ENCODE results near the gene CERS1.
"Not testable (repeated sequence)": the region's sequence is repeated elsewhere in the genome, so short reads cannot be mapped to it uniquely, and the experiment has no call there.

CERS1 gene

DNA sequence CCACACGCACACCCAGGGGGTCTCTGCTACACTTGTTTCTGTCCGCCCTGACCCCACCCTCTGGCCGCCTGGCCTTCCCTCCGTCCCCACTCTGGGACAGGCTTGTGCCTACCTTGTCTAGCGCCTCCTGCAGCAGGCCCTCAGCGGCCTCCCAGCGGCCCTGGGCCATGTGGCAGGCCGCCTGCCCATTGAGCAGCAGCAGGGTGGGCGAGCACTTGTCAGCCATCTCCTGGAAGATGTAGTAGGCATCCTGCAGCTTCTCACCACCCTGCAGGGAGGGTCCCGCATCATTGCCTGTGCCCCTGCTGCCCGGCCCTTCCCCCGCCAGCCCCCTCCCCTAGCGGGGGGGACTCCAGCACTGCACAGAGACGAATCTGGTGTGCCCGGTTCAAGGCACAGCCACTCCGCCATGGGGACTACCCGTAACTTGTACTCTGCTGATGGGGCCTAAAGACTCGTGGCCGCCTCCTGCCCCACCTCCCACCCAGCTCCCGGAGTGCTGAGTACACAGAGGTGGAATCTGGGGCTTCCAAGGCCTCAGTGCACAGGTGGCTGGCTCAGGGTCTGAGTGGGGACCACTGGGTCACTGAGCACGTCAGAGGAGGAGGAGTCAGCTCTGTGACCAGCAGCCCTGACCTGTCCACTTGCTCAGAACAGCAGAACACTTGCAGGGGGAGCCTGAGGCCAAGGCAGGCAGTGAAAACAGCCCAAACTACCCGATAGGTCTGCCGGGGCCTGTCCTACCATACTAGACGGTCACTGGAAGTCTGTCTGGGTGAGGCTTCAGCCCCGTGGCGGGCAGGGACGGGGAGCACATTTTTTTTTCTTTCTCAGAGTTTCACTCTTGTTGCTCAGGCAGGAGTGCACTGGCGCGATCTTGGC is 7.4 kb upstream of the CERS1 start:
- Histone ChIP-seq H3K4me1 (ENCODE audit: control insufficient read depth, low read depth, low read length) (no peaks in the 10 kb centered on the region), H3K56ac (ENCODE audit: low read length) (no peak overlapping the region), H3K27ac (ENCODE audit: low read depth, low read length) (no peak overlapping the region), H2AK5ac (ENCODE audit: low read length) (no peak overlapping the region), H3K27me3 (ENCODE audit: insufficient read depth, low read length, poor library complexity) (no peaks in the 10 kb centered on the region), H3K79me2 (ENCODE audit: control insufficient read depth, insufficient read depth, low read length) (no peaks in the 10 kb centered on the region), H3K4me2 (ENCODE audit: low read length) (no peak overlapping the region), H3K36me3 (ENCODE audit: control insufficient read depth, insufficient read depth, low read length) (peaks cover 2% of the 10 kb centered on the region), H2BK120ac (ENCODE audit: low read depth, low read length) (no peak overlapping the region), H3K18ac (ENCODE audit: low read length) (no peak overlapping the region), H3K4me3 (ENCODE audit: low read length) (no peak overlapping the region), H3K9ac (ENCODE audit: low read length) (no peak overlapping the region), H4K8ac (ENCODE audit: low read depth, low read length) (no peak overlapping the region), H4K5ac (ENCODE audit: low read length) (no peak overlapping the region), H2BK5ac (ENCODE audit: low read length) (no peak overlapping the region), H3K4ac (ENCODE audit: low read depth, low read length) (no peak overlapping the region), H2BK15ac (replicated peaks; ENCODE audit: low read depth) (no peak overlapping the region), H3K23ac (ENCODE audit: low read length) (no peak overlapping the region), H3K79me1 (ENCODE audit: low read length) (no peaks in the 10 kb centered on the region)
- no CpG with 5 or more reads among the region's 29 CpGs for WGBS (ENCODE audit: extremely low coverage, insufficient coverage, low lambda C conversion rate)
- no peak for DNase-seq

DNA sequence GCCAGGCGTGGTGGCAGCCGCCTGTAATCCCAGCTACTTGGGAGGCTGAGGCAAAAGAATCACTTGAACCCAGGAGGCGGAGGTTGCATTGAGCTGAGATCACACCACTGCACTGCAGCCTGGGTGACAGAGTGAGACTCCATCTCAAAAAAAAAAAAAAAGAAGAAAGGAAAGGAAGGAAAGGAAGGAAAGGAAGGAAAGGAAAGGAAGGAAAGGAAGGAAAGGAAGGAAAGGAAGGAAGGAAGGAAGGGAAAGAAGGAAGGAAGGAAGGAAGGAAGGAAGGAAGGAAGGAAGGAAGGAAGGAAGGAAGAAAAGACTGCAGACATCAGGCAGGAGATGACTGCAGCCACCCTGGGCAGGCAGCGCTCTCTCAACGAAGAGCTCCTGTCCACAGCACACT is 6.6 kb upstream of the CERS1 start:
- H3K4me3 ChIP-seq (ENCODE audit: low read length): not testable (repeated sequence)
- WGBS (ENCODE audit: extremely low coverage, insufficient coverage, low lambda C conversion rate): no CpG with 5 or more reads among the region's 5 CpGs

GRCh38 chr19:18901491-18901890 is 5.5 kb upstream of the CERS1 start:
- Histone ChIP-seq H3K79me1 (ENCODE audit: low read length) (no peaks in the 10 kb centered on the region), H3K36me3 (ENCODE audit: control insufficient read depth, insufficient read depth, low read length) (peaks cover 2% of the 10 kb centered on the region), H3K79me2 (ENCODE audit: control insufficient read depth, insufficient read depth, low read length) (no peaks in the 10 kb centered on the region)

More for the DNA sequence above, 6.6 kb upstream of the CERS1 start:
- not testable (repeated sequence) for H2AK5ac ChIP-seq (ENCODE audit: low read length); H3K4me1 ChIP-seq (ENCODE audit: control insufficient read depth, low read depth, low read length); H2BK15ac ChIP-seq (replicated peaks; ENCODE audit: low read depth); H4K5ac ChIP-seq (ENCODE audit: low read length); H3K56ac ChIP-seq (ENCODE audit: low read length); H3K9ac ChIP-seq (ENCODE audit: low read length); H3K27ac ChIP-seq (ENCODE audit: low read depth, low read length); H3K79me1 ChIP-seq (ENCODE audit: low read length); H3K18ac ChIP-seq (ENCODE audit: low read length); H3K36me3 ChIP-seq (ENCODE audit: control insufficient read depth, insufficient read depth, low read length); H4K8ac ChIP-seq (ENCODE audit: low read depth, low read length); H3K79me2 ChIP-seq (ENCODE audit: control insufficient read depth, insufficient read depth, low read length); H3K27me3 ChIP-seq (ENCODE audit: insufficient read depth, low read length, poor library complexity); H3K4me2 ChIP-seq (ENCODE audit: low read length); H3K4ac ChIP-seq (ENCODE audit: low read depth, low read length); H2BK5ac ChIP-seq (ENCODE audit: low read length); H3K23ac ChIP-seq (ENCODE audit: low read length); DNase-seq; H2BK120ac ChIP-seq (ENCODE audit: low read depth, low read length)

GRCh38 chr19:18900700-18901481 is 4.9 kb upstream of the CERS1 start:
- Histone ChIP-seq H2BK5ac (ENCODE audit: low read length) (no peak overlapping the region), H3K18ac (ENCODE audit: low read length) (no peak overlapping the region), H3K27me3 (ENCODE audit: insufficient read depth, low read length, poor library complexity) (no peaks in the 10 kb centered on the region), H2BK120ac (ENCODE audit: low read depth, low read length) (no peak overlapping the region), H2AK5ac (ENCODE audit: low read length) (no peak overlapping the region), H3K4me1 (ENCODE audit: control insufficient read depth, low read depth, low read length) (no peaks in the 10 kb centered on the region), H2BK15ac (replicated peaks; ENCODE audit: low read depth) (no peak overlapping the region), H3K9ac (ENCODE audit: low read length) (no peak overlapping the region), H3K27ac (ENCODE audit: low read depth, low read length) (no peak overlapping the region), H3K4me3 (ENCODE audit: low read length) (no peak overlapping the region), H3K4me2 (ENCODE audit: low read length) (no peak overlapping the region), H3K23ac (ENCODE audit: low read length) (no peak overlapping the region), H4K5ac (ENCODE audit: low read length) (no peak overlapping the region), H3K36me3 (ENCODE audit: control insufficient read depth, insufficient read depth, low read length) (peaks cover 2% of the 10 kb centered on the region), H3K4ac (ENCODE audit: low read depth, low read length) (no peak overlapping the region), H3K56ac (ENCODE audit: low read length) (no peak overlapping the region), H3K79me2 (ENCODE audit: control insufficient read depth, insufficient read depth, low read length) (no peaks in the 10 kb centered on the region), H4K8ac (ENCODE audit: low read depth, low read length) (no peak overlapping the region), H3K79me1 (ENCODE audit: low read length) (no peaks in the 10 kb centered on the region)
- WGBS (ENCODE audit: extremely low coverage, insufficient coverage, low lambda C conversion rate): no CpG with 5 or more reads among the region's 17 CpGs
- DNase-seq: no peak

More at GRCh38 chr19:18901491-18901890, 5.5 kb upstream of the CERS1 start:
- H4K8ac ChIP-seq (ENCODE audit: low read depth, low read length): no peak overlapping the region
- no peak overlapping the region for H3K9ac ChIP-seq (ENCODE audit: low read length)
- no peak overlapping the region for H3K56ac ChIP-seq (ENCODE audit: low read length)
- no peak overlapping the region for H3K18ac ChIP-seq (ENCODE audit: low read length)
- WGBS (ENCODE audit: extremely low coverage, insufficient coverage, low lambda C conversion rate): no CpG with 5 or more reads among the region's 7 CpGs
- H2BK120ac ChIP-seq (ENCODE audit: low read depth, low read length): no peak overlapping the region
- H3K27ac ChIP-seq (ENCODE audit: low read depth, low read length): no peak overlapping the region
- DNase-seq: no peak
- no peak overlapping the region for H3K4me2 ChIP-seq (ENCODE audit: low read length)
- no peak overlapping the region for H2BK5ac ChIP-seq (ENCODE audit: low read length)
- no peak overlapping the region for H3K4me3 ChIP-seq (ENCODE audit: low read length)
- no peaks in the 10 kb centered on the region for H3K4me1 ChIP-seq (ENCODE audit: control insufficient read depth, low read depth, low read length)
- no peak overlapping the region for H4K5ac ChIP-seq (ENCODE audit: low read length)
- no peak overlapping the region for H3K23ac ChIP-seq (ENCODE audit: low read length)
- H2AK5ac ChIP-seq (ENCODE audit: low read length): no peak overlapping the region
- H3K4ac ChIP-seq (ENCODE audit: low read depth, low read length): no peak overlapping the region
- no peaks in the 10 kb centered on the region for H3K27me3 ChIP-seq (ENCODE audit: insufficient read depth, low read length, poor library complexity)
- H2BK15ac ChIP-seq (replicated peaks; ENCODE audit: low read depth): no peak overlapping the region

- Histone ChIP-seq H3K4me3 (ENCODE audit: low read length) (no peak overlapping the region), H3K4me1 (ENCODE audit: control insufficient read depth, low read depth, low read length) (no peaks in the 10 kb centered on the region), H3K79me2 (ENCODE audit: control insufficient read depth, insufficient read depth, low read length) (no peaks in the 10 kb centered on the region)
Observed at GRCh38 chr19:18899624-18900560, 3.9 kb upstream of the CERS1 start.

More at GRCh38 chr19:18899624-18900560, 3.9 kb upstream of the CERS1 start:
- Histone ChIP-seq H4K8ac (ENCODE audit: low read depth, low read length) (no peak overlapping the region), H3K9ac (ENCODE audit: low read length) (no peak overlapping the region), H2AK5ac (ENCODE audit: low read length) (no peak overlapping the region), H3K4ac (ENCODE audit: low read depth, low read length) (no peak overlapping the region), H3K56ac (ENCODE audit: low read length) (no peak overlapping the region), H3K36me3 (ENCODE audit: control insufficient read depth, insufficient read depth, low read length) (peaks cover 2% of the 10 kb centered on the region), H4K5ac (ENCODE audit: low read length) (no peak overlapping the region), H3K18ac (ENCODE audit: low read length) (no peak overlapping the region), H3K27ac (ENCODE audit: low read depth, low read length) (no peak overlapping the region), H2BK120ac (ENCODE audit: low read depth, low read length) (no peak overlapping the region), H3K79me1 (ENCODE audit: low read length) (no peaks in the 10 kb centered on the region), H2BK15ac (replicated peaks; ENCODE audit: low read depth) (no peak overlapping the region), H3K23ac (ENCODE audit: low read length) (no peak overlapping the region), H3K27me3 (ENCODE audit: insufficient read depth, low read length, poor library complexity) (no peaks in the 10 kb centered on the region), H2BK5ac (ENCODE audit: low read length) (no peak overlapping the region), H3K4me2 (ENCODE audit: low read length) (no peak overlapping the region)
- no peak for DNase-seq
- no CpG with 5 or more reads among the region's 20 CpGs for WGBS (ENCODE audit: extremely low coverage, insufficient coverage, low lambda C conversion rate)
